ENCODE data around the gene NAXE. TPM values are rescaled to one million over a fixed set of nuclear protein-coding genes. Genes with fewer than 3 reads are reported as not detected.
"Not testable (repeated sequence)": the region's sequence is repeated elsewhere in the genome, so short reads cannot be mapped to it uniquely, and the experiment has no call there.

Gene NAXE
- total and polyA plus RNA-seq, 8 donors, result 49.2 to 81.6 (median 55.6) TPM

- intact Hi-C loops (cut with DNase I), result loop anchor here in 1 of 2 donors (10.0 kb wide), 1 partner anchor 146 kb away; no protein-coding TSS in a partner anchor
- TF ChIP-seq, protein P1, sequence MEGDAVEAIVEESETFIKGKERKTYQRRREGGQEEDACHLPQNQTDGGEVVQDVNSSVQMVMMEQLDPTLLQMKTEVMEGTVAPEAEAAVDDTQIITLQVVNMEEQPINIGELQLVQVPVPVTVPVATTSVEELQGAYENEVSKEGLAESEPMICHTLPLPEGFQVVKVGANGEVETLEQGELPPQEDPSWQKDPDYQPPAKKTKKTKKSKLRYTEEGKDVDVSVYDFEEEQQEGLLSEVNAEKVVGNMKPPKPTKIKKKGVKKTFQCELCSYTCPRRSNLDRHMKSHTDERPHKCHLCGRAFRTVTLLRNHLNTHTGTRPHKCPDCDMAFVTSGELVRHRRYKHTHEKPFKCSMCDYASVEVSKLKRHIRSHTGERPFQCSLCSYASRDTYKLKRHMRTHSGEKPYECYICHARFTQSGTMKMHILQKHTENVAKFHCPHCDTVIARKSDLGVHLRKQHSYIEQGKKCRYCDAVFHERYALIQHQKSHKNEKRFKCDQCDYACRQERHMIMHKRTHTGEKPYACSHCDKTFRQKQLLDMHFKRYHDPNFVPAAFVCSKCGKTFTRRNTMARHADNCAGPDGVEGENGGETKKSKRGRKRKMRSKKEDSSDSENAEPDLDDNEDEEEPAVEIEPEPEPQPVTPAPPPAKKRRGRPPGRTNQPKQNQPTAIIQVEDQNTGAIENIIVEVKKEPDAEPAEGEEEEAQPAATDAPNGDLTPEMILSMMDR (IDR thresholded peaks at IDR 0.05), result no peak
- H3K4me1 ChIP-seq, result peaks cover 10 to 27% of the 10 kb centered on the region in 2 donors
- H3K27ac ChIP-seq, result peak within 1 kb of the TSS; percentile 72 to 80
- H3K9me3 ChIP-seq, result no peaks in the 10 kb centered on the region
- no peaks in the 10 kb centered on the region for H3K27me3 ChIP-seq
- ATAC-seq (peak; percentile 93), DNase-seq (peak; percentile 83 to 87 (median 84))
- peaks cover 0 to 28% of the 10 kb centered on the region in 2 donors for H3K36me3 ChIP-seq
- peak within 1 kb of the TSS; percentile 64 to 77 for H3K4me3 ChIP-seq
These were observed 9.7 kb downstream of the NAXE start, which contains the start of gene GPATCH4 for GRCh38 chr1:156601122-156601830. GPATCH4 (minus strand) TSS chr1:156601479.

DNA sequence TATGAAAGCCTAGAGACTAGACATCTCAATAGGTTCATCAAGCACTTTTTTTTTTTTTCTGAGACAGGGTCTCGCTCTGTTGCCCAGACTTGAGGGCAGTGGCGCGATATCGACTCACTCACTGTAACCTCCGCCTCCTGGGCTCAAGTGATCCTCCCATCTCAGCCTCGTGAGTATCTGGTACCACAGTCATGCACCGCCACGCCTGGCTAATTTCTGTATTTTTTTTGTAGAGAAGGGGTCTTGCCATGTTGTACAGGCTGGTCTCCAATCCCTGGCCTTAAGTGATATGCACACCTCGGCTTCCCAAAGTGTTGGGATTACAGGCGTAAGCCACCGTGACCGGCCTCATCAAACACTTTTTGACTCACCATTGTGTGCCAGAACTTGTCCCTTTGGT lies 10.3 kb downstream of the NAXE start:
- intact Hi-C loops (cut with DNase I), result loop anchor here in 1 of 2 donors (10.0 kb wide), 1 partner anchor 147 kb away; no protein-coding TSS in a partner anchor
- H3K4me3 ChIP-seq, result peak overlapping the region; percentile 64 to 77
- H3K36me3 ChIP-seq, result peaks cover 0 to 22% of the 10 kb centered on the region in 2 donors
- H3K9me3 ChIP-seq, result no peaks in the 10 kb centered on the region
- DNase-seq (no peak), ATAC-seq (no peak)
- H3K27me3 ChIP-seq, result no peaks in the 10 kb centered on the region
- peak overlapping the region; percentile 72 to 80 for H3K27ac ChIP-seq
- H3K4me1 ChIP-seq, result peaks cover 10 to 27% of the 10 kb centered on the region in 2 donors
- TF ChIP-seq, protein P1 (IDR thresholded peaks at IDR 0.05), result no peak

GRCh38 chr1:156602557-156602993 lies 11.0 kb downstream of the NAXE start:
- Histone ChIP-seq H3K36me3 (peaks cover 0 to 15% of the 10 kb centered on the region in 2 donors), H3K4me3 (no peak overlapping the region), H3K4me1 (peaks cover 10 to 27% of the 10 kb centered on the region in 2 donors), H3K9me3 (no peaks in the 10 kb centered on the region), H3K27ac (no peak overlapping the region), H3K27me3 (no peaks in the 10 kb centered on the region)
- ATAC-seq (no peak), DNase-seq (no peak)
- intact Hi-C loops (cut with DNase I), result loop anchor here in 1 of 2 donors (10.0 kb wide), 1 partner anchor 148 kb away; no protein-coding TSS in a partner anchor
- TF ChIP-seq, protein P1 (IDR thresholded peaks at IDR 0.05), result no peak

- peaks cover 0 to 31% of the 10 kb centered on the region in 2 donors for H3K27me3 ChIP-seq
- not testable (repeated sequence) for H3K4me3 ChIP-seq, H3K9me3 ChIP-seq, DNase-seq, H3K27ac ChIP-seq, H3K4me1 ChIP-seq, H3K36me3 ChIP-seq, ATAC-seq
- intact Hi-C loops (cut with DNase I), result loop anchor here in 1 of 2 donors (5.0 to 10.0 kb wide), 2 partner anchors 153 to 225 kb away; no protein-coding TSS in a partner anchor
These were observed 15.8 kb downstream of the NAXE start for GRCh38 chr1:156607344-156607743.

GRCh38 chr1:156608036-156608674 lies 16.6 kb downstream of the NAXE start:
- H3K36me3 ChIP-seq, result no peaks in the 10 kb centered on the region
- peaks cover 0 to 37% of the 10 kb centered on the region in 2 donors for H3K27me3 ChIP-seq
- TF ChIP-seq, protein P1 (IDR thresholded peaks at IDR 0.05), result peak; percentile 57 to 61
- no peaks in the 10 kb centered on the region for H3K9me3 ChIP-seq
- intact Hi-C loops (cut with DNase I), result loop anchor here in 1 of 2 donors (5.0 to 10.0 kb wide), 2 partner anchors 153 to 226 kb away; no protein-coding TSS in a partner anchor
- peak; percentile 98 for ATAC-seq
- H3K4me1 ChIP-seq, result no peaks in the 10 kb centered on the region
- H3K27ac ChIP-seq, result no peak overlapping the region
- DNase-seq, result peak in 2 of 4 donors; percentile 35 to 65
- H3K4me3 ChIP-seq, result no peak overlapping the region

All from left lung (tissue), 10 donors.